HG03558 (cell line): Measurements from ENCODE around the gene ATG2B.

Source experiments
- ATAC-seq: cut with Tn5 transposase; IDR thresholded peaks from one replicate; pipeline ENCODE4 v1.9.1; 2021; ENCODE audit warnings: moderate number of reproducible peaks; ENCODE audit not compliant: unreplicated experiment; ENCODE audit errors: extremely low read depth

ATG2B gene, protein sequence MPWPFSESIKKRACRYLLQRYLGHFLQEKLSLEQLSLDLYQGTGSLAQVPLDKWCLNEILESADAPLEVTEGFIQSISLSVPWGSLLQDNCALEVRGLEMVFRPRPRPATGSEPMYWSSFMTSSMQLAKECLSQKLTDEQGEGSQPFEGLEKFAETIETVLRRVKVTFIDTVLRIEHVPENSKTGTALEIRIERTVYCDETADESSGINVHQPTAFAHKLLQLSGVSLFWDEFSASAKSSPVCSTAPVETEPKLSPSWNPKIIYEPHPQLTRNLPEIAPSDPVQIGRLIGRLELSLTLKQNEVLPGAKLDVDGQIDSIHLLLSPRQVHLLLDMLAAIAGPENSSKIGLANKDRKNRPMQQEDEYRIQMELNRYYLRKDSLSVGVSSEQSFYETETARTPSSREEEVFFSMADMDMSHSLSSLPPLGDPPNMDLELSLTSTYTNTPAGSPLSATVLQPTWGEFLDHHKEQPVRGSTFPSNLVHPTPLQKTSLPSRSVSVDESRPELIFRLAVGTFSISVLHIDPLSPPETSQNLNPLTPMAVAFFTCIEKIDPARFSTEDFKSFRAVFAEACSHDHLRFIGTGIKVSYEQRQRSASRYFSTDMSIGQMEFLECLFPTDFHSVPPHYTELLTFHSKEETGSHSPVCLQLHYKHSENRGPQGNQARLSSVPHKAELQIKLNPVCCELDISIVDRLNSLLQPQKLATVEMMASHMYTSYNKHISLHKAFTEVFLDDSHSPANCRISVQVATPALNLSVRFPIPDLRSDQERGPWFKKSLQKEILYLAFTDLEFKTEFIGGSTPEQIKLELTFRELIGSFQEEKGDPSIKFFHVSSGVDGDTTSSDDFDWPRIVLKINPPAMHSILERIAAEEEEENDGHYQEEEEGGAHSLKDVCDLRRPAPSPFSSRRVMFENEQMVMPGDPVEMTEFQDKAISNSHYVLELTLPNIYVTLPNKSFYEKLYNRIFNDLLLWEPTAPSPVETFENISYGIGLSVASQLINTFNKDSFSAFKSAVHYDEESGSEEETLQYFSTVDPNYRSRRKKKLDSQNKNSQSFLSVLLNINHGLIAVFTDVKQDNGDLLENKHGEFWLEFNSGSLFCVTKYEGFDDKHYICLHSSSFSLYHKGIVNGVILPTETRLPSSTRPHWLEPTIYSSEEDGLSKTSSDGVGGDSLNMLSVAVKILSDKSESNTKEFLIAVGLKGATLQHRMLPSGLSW (N-terminal part only)

GRCh38 chr14:96362965-96363750 is at the start of gene ATG2B, which contains the start of gene GSKIP:
TSS of gene ATG2B (minus strand) at chr14:96363341. CDS start at chr14:96362976, 365 bp downstream.
TSS of gene GSKIP (plus strand) at chr14:96363526. CDS start at chr14:96382248, 18,722 bp downstream.
- peak; percentile 61 for ATAC-seq

DNA sequence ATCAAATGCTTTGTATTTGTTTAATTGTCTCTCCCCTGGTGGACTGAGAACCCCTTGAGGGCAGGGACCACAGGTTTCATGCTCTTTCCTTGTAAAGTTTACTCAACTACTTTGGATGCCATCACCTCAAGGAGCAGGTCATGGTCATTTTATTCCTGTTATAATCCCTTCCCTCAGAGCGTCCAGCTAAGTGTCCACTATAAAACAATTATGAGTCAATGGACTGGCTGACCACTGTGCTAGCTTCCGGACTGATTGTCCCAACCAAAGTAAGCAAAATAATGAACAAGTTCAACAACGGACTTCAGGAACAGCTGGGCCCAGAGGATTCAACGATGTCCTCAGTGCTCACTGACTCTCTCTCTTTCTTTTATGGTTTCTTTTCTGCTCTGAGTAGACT is 47.0 kb upstream of the ATG2B start:
- ATAC-seq = no peak

GRCh38 chr14:96409701-96410100 is 46.6 kb upstream of the ATG2B start:
- ATAC-seq = no peak

DNA sequence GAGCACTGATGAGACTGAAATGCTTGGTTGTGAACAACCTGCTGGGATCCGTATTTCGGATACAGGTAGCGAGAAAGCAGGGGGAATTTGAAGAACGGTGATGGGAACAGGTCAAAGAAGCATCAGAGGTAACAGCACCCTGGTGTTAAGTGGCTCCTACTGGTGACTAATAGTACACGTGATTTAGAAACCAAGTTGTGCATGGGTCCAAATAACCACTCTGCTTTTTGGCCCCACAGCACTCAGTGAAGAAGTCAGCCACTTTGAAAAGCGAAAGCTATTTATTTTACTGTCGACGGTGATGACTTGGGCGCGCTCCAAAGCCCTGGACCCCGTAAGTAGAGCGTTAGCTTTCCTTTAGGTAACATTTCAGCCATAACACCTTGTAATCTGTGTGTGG is 45.5 kb upstream of the ATG2B start:
- no peak for ATAC-seq

GRCh38 chr14:96407935-96408570 is 44.9 kb upstream of the ATG2B start:
- ATAC-seq = no peak

DNA sequence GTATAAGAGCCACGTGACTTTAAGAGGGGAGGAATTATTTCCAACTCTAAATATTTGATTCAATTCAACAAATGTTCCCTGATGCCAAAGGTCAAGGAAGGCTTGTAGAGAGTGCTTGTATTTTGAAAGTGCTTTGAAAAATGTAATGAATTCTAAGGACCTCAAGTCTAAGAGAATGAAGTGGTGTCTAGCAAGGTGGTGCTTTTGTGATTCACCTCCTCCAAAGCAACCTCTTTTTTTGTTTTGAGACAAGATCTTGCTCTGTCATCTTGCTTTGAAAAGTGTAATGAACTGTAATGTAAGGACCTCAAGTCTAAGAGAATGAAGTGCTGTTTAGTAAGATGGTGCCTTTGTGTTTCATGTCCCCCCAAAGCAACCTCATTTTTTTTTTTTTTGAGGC is 42.5 kb upstream of the ATG2B start:
- ATAC-seq = no peak

- ATAC-seq = no peak
Observed at GRCh38 chr14:96403409-96403808, 40.3 kb upstream of the ATG2B start.

- ATAC-seq = no peak
Observed at GRCh38 chr14:96400495-96400894, 37.4 kb upstream of the ATG2B start.

- no peak for ATAC-seq
Observed at GRCh38 chr14:96399405-96399804, 36.3 kb upstream of the ATG2B start.

DNA sequence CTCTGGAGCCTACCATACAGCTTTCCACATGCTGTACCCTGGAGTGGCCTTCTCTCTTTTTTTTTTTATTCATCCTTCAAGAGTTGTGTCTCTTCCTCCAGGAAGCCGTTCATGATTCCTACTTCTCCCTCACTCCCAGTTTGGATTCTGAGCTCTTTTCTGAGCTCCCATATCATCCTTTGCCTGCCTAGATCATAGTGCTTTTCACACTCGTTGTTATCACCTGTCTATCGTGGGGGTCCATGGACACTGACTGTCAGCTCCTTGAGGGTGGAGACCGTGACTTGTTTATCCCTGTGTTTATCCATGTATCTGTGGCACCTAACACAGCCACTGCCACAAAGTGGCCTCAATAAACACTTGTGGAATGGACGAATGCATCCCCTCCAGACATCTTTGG is 35.8 kb upstream of the ATG2B start:
- ATAC-seq = no peak

GRCh38 chr14:96398432-96398831 is 35.3 kb upstream of the ATG2B start:
- ATAC-seq = no peak

GRCh38 chr14:96394047-96394815 is 31.1 kb upstream of the ATG2B start:
- no peak for ATAC-seq

DNA sequence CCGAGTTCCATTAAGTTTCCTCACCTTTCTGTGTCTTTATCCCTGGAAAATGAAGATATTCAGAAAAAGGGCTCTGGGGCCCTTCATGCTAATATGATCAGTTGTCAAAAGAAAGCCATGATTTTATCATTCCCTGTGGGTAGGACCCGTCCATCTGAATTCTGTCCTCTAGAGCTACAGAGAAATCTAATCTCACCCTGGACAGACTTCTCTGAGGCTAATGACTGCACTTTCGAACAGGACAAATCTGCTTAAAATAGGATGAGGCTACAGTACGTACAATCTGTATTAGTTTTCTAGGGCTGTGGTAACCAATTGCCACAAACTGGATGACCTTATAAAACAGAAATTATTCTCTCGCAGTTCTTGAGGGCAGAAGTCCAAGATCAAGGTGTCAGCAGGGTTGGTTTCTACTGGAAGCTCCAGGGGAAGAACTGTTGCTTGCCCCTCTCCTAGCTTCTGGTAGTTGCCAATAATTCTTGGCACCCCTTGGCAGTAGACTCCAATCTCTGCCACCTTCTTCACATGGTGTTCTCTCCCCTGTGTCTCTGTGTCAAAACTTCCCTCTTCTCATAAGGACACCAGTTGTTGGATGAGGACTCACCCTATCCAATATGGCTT is 30.0 kb upstream of the ATG2B start:
- no peak for ATAC-seq

DNA sequence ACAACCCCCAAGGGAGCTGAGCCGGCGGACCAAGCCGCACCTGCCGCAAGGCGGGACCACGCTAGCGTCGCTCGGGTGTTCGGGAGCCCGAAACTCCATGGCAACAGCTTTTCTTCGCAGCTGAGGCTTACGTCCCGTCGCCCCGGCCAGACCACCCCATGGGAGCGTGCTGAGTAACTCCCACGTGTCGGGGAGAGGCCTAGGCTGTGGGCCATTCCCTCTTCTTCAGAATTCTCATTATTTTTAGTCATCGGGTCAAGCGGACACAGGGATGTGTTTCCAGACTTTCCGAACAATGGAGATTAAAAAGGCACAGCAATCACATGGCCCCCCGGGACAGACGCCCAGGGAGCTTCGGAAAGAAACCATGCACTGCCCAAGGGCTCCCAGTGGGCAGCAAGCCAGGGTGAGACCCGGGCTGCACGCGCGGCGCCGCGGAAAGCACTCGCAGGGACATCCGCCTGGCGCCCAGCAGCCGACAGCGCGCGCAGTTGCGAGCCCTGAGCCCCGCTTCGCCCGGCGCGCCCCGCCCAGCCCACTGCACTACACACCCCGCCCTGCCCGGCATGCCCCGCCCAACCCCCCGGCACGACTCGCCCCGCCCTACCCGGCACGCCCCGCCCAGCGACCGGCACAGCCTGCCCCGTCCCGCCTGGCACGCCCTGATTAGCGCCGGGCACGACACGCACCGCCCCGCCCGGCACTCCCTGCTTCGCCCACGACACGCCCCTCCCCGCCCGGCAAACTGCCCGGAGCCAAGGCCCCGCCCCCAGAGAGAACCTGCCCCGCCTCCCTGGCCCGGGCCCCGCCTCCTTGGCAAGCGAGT is 28.4 kb upstream of the ATG2B start:
- ATAC-seq = peak; percentile 46

- no peak for ATAC-seq
Observed at GRCh38 chr14:96390965-96391292, 27.8 kb upstream of the ATG2B start.

GRCh38 chr14:96385385-96385784 is 22.2 kb upstream of the ATG2B start:
- ATAC-seq = no peak

GRCh38 chr14:96384740-96385139 is 21.6 kb upstream of the ATG2B start:
- ATAC-seq = no peak
